AG04449 (cell line): Measurements from ENCODE around the gene EGLN3.

Experiments used
- CTCF ChIA-PET: fragments of 350-600 bp; formaldehyde crosslinking; extraction: SDS; loops from one replicate; lab custom pipeline; 2021; ENCODE audit warnings: antibody characterized with exemption; lab: Yijun Ruan, JAX
- POLR2A ChIA-PET: fragments of 400-600, 350-600 bp; formaldehyde crosslinking; extraction: SDS; loops from one replicate; lab custom pipeline; 2020; ENCODE audit warnings: antibody characterized with exemption, inconsistent platforms; lab: Yijun Ruan, JAX
- DNase-seq: peaks from one replicate; pipeline ENCODE4 v3.0.0-alpha.2; 2010; ENCODE audit warnings: low read depth, low spot score
- H3K4me3 ChIP-seq: 2 replicates; pipeline ENCODE4 v1.5.1; 2011; ENCODE audit warnings: low read depth, mild to moderate bottlenecking, control low read depth, low read length
- TF ChIP-seq, protein P1 (sequence below): IDR thresholded peaks from one replicate; pipeline ENCODE4 v1.5.1; 2011; ENCODE audit warnings: mild to moderate bottlenecking, moderate library complexity, low read length, control low read depth, inconsistent platforms; ENCODE audit not compliant: insufficient read depth; ENCODE audit errors: missing control alignments

Gene EGLN3

DNA sequence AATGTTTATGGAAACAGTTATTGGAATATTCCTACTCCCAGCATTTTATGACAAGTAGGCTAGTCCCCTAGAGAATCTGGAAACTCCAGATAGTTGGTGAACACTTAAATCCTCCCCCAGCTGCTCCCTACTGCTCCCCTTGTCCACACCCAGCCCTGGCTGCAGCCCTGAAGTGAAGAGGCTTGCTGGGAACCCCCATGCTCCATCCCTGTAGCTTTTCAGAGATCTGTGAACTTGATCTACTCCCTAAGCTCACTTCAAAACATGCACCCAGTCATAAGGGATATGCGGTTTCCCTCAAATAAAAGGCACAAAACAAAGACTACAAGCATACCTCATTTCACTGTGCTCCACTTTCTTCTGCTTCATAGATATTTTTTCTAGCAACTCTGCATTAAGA is 33.2 kb downstream of the EGLN3 start:
- TF ChIP-seq, protein P1, sequence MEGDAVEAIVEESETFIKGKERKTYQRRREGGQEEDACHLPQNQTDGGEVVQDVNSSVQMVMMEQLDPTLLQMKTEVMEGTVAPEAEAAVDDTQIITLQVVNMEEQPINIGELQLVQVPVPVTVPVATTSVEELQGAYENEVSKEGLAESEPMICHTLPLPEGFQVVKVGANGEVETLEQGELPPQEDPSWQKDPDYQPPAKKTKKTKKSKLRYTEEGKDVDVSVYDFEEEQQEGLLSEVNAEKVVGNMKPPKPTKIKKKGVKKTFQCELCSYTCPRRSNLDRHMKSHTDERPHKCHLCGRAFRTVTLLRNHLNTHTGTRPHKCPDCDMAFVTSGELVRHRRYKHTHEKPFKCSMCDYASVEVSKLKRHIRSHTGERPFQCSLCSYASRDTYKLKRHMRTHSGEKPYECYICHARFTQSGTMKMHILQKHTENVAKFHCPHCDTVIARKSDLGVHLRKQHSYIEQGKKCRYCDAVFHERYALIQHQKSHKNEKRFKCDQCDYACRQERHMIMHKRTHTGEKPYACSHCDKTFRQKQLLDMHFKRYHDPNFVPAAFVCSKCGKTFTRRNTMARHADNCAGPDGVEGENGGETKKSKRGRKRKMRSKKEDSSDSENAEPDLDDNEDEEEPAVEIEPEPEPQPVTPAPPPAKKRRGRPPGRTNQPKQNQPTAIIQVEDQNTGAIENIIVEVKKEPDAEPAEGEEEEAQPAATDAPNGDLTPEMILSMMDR, result no peak
- ChIA-PET CTCF (no interaction called here), POLR2A (no interaction called here)
- no peak for DNase-seq
- H3K4me3 ChIP-seq, result no peak overlapping the region

DNA sequence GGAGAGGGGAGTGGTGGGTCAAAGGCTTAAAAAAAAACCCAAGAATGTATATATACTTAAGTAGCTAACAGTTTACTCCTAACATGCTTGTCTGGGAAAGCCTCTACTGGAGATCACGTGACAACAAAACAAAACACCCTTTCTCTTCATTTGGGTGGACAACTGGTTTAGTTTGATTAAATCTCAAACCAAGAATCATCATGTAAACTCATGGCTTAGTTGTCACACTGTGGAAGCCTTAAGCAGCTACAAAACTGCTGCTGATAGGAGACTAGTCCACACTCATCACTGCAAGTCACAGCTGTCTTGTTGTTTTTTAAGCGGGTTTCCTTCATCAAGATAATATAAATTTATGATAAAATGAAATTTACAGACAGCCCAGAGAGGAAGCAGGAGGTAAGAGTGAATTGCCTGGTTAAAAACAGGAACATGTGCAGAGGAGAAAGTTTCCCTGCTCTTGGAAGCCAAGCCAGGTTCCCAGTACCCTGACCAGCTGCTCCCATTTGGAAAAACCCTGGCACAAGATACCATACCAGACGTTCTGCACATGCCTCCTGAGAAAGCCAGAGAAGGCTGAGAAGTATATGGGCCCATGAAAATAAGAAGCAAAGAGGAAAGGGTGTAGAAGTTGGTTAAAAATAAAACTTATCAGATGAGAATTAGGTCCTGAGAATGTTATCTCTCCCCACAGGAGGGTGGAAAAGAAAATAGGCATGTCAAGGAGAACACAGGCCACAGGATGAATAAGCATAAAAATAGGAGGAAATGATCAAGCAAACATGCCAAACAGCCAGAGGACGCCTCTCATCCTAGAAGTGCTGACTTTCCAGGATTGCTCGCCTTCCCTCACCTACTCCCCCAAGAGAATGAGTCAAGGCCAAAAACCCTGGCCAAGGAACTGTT is 34.0 kb downstream of the EGLN3 start:
- no peak overlapping the region for H3K4me3 ChIP-seq
- ChIA-PET POLR2A (no interaction called here), CTCF (no interaction called here)
- TF ChIP-seq, protein P1, result no peak
- no peak for DNase-seq

DNA sequence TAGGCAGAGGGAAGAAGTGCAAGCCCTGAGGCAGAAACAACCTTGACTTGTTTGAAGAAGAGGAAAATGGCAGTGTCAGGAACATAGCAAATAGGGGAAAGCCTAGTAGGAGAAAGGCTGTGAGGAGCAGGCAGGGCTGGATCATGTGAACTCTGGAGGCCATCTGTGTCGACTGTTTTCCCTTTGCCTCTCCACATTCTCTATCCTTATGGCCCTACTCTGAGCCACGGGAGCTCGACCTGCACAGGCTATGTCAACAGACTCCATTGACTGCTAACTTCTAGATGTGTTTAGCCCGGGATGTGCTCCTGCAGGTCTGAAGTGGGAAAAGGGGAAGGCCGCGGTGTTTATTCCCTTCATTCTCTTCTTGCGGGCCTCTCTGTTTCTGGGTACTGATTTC is 35.2 kb downstream of the EGLN3 start:
- ChIA-PET POLR2A (no interaction called here), CTCF (no interaction called here)
- TF ChIP-seq, protein P1, result no peak
- no peak overlapping the region for H3K4me3 ChIP-seq
- DNase-seq, result no peak

DNA sequence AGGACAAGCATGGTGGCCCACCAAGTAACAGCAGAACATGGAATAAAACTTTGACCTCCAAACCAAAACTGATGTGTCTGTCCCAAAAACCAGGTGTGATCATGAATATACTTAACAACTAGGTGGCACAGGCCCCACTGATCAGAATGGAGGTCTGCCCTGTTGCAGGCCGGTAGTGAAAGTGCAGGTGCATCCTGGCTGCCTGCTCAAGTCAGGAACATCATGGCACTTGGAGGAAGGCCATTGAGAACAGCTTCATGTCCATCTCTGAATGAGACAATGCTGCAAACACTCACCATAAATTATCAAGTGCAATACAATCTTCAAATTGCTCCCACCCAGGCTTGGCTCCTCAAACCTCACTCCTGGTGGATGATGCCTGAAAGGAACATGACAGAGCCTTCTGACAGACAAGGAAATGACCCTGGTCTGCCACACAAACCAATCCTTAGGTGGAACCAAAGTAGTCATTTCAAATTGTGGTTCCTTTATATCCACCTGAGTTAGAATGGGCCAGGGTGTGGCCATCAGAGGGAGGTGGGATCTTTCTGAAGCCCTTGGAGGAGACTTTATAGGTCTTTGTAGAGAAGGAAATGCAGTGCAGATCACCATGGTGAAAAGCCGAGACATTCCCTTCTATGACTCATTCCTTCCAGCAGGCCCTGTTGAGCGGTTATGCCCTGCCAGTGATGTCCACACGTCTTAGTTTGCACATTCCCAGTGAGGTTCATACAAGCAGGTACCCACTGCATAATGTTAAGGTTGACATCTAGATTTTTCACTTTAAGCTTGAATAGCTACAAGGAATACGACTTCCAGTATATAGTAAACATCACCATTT is 36.0 kb downstream of the EGLN3 start:
- DNase-seq, result no peak
- TF ChIP-seq, protein P1, result no peak
- POLR2A ChIA-PET, result no interaction called here
- CTCF ChIA-PET, result no interaction called here
- H3K4me3 ChIP-seq, result no peak overlapping the region

DNA sequence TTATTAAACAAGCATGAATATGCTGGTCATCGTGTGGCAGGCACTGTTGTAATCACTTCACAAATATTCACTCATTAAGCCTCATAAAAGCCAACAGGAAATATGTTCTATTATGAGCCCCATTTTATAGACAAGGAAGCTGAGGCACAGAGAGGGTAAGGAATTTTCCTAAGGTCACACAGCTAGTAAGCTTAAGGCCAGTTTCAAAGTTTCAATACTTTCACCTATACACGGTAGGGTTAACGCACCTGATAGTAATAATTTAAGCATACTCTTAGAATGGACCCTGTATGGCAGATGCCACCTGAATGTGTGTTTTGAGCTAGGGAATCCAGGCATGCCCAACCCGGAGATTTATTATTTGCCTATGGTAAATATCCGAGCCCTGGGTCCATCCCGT is 39.8 kb downstream of the EGLN3 start:
- TF ChIP-seq, protein P1, result no peak
- DNase-seq, result no peak
- H3K4me3 ChIP-seq, result no peak overlapping the region
- ChIA-PET POLR2A (no interaction called here), CTCF (no interaction called here)

DNA sequence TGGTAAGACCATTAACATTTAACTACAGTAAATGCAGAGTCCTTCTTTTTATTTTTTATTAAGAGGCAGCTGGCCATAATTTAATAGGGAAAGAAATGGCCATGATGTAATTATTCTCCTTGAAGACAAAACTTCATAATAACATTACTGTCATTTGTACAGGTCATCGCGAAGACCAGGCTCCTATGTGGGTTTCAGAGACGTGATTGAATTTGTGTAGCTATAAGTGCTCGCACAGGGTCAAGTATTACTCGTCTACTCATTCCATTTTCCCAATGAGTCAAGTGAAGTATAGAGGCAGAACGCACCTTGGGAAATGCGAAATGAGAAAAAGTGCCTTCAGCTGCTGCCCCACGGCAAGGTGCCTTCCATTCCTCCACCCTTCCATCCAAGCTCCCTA is 40.4 kb downstream of the EGLN3 start:
- CTCF ChIA-PET, result no interaction called here
- TF ChIP-seq, protein P1, result no peak
- no peak overlapping the region for H3K4me3 ChIP-seq
- POLR2A ChIA-PET, result no interaction called here
- DNase-seq, result no peak
